Measurements from ENCODE around the gene CKAP2.
"Not testable (repeated sequence)": the region's sequence is repeated elsewhere in the genome, so short reads cannot be mapped to it uniquely, and the experiment has no call there.

The CKAP2 gene

DNA sequence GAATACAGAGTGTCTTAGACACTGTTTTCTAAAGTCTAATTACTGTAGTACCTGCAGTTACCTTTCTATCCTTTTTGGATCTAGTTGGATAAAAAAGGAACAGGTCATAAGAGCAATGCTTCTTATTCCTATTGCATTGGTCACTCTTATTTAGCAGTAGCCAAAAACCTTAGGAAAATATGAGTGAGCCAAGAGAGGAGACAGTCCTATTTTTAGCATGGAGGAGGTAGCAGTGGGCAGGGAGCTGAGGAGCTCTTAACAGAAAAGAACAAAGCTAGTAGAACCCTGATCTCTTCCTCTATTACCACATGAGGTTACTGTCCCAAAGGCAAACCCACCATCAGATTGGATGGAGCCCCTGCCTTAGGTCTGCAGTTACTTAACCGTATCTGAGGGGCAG, 50.6 kb downstream of the CKAP2 start:
- not testable (repeated sequence) for H3K4me3 ChIP-seq (ENCODE audit: low read depth in 1 of 2, low read length in 2 of 2); H3K27ac ChIP-seq (ENCODE audit: low read depth, low read length); H3K36me3 ChIP-seq (ENCODE audit: insufficient read depth, low read length); H3K9ac ChIP-seq (ENCODE audit: low read length); H3K27me3 ChIP-seq (ENCODE audit: control insufficient read depth in 1 of 2, insufficient read depth in 2 of 2, low read length in 2 of 2); H3K4me1 ChIP-seq (ENCODE audit: insufficient read depth, low read length); H3K9me3 ChIP-seq (ENCODE audit: low read length)

DNA sequence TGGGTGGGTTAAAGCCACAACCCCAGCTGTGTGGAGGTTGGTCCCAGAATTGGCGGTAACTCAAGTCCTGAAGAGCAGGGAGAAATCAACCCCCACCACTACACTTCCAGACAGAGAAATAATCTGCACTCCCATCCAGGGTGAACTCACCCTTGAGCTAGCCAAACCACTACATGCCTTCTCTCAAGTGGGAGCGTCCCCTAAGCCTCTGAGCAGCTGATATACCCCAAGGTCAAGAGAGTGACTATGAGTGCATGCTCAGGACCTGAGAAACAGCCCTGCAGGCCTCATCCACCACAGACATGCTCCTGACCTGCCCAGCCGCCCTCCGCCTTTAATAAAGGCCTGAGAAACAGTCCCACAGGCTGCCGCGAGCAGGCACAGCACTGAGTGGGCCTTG, 54.3 kb downstream of the CKAP2 start:
- H3K36me3 ChIP-seq (ENCODE audit: insufficient read depth, low read length); H3K4me3 ChIP-seq (ENCODE audit: low read depth in 1 of 2, low read length in 2 of 2); H3K9ac ChIP-seq (ENCODE audit: low read length); H3K9me3 ChIP-seq (ENCODE audit: low read length); H3K27me3 ChIP-seq (ENCODE audit: control insufficient read depth in 1 of 2, insufficient read depth in 2 of 2, low read length in 2 of 2); H3K4me1 ChIP-seq (ENCODE audit: insufficient read depth, low read length); H3K27ac ChIP-seq (ENCODE audit: low read depth, low read length): not testable (repeated sequence)

DNA sequence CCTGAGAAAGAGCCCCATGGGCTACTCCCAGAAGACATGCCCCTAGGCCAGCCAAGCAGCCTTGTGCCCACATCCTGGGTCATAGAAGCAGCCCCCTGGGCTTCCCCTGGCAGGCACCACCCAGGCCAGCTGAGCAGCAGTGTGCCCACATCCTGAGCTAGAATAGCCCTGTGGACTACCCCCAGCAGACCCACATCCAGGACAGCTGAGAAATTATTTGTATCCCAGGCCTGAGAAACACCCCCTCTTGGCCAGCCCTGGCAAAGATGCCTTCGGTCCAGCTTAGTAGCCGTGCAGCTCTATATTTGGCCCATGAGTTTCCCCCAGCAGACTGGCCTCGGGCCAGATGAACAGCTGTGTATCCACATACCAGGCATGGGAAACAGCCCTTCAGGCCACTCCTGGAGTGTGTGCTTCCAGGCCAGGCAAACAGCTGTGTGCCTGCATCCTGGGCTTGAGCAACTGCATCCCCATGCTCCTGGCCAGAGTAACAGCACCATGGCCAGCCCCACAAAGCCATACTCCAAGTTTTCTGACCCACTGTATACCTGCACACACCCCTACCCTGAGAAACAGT, 55.0 kb downstream of the CKAP2 start:
- not testable (repeated sequence) for H3K36me3 ChIP-seq (ENCODE audit: insufficient read depth, low read length); H3K27ac ChIP-seq (ENCODE audit: low read depth, low read length); H3K4me1 ChIP-seq (ENCODE audit: insufficient read depth, low read length); H3K27me3 ChIP-seq (ENCODE audit: control insufficient read depth in 1 of 2, insufficient read depth in 2 of 2, low read length in 2 of 2); H3K9ac ChIP-seq (ENCODE audit: low read length); H3K4me3 ChIP-seq (ENCODE audit: low read depth in 1 of 2, low read length in 2 of 2); H3K9me3 ChIP-seq (ENCODE audit: low read length)

DNA sequence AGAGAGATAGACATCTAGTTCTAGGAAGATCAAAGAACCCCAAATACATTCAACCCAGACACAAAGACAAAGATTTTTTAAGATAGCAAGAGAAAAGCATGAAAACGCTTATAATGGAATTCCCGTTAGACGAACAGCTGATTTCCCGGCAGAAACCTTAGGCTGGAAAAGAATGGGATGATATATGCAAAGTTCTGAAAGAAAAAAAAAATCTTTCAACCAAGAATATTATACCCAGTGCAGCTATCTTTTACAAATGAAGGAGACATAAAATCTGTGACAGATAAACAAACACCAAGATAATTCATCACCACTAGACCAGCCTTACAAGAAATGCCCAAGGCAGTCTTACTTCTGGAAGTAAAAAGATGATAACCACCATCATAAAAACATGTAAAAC, 56.3 kb downstream of the CKAP2 start:
- H3K27me3 ChIP-seq (ENCODE audit: control insufficient read depth in 1 of 2, insufficient read depth in 2 of 2, low read length in 2 of 2); H3K4me1 ChIP-seq (ENCODE audit: insufficient read depth, low read length); H3K36me3 ChIP-seq (ENCODE audit: insufficient read depth, low read length); H3K27ac ChIP-seq (ENCODE audit: low read depth, low read length); H3K4me3 ChIP-seq (ENCODE audit: low read depth in 1 of 2, low read length in 2 of 2); H3K9ac ChIP-seq (ENCODE audit: low read length); H3K9me3 ChIP-seq (ENCODE audit: low read length): not testable (repeated sequence)

DNA sequence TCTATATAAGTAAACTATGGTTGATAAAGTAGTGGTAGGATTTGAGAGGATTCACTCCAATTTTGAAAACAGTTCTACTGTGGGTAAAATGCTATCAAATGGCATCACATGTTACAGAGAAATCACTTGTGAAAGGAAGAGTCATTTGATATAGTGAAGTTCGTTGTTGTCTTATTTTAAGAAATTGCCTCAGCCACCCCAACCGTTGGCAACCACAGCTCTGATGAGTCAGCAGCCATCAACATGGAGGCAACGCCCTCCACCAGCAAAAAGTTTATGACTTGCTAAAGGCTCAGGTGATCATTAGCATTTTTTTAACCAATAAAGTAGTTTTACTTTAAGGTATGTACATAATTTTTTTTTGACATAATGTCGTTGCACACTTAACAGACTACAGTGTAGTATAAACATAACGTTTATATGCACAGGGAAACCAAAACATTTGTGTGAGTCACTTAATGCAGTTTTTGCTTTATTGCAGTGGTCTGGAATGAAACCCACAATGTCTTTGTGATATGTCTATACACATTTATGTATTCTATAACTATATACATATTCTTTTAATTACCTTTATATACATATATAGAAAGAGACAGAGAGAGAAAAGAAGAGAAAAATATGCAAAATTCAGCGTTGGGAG, 58.8 kb downstream of the CKAP2 start:
- not testable (repeated sequence) for H3K4me1 ChIP-seq (ENCODE audit: insufficient read depth, low read length); H3K4me3 ChIP-seq (ENCODE audit: low read depth in 1 of 2, low read length in 2 of 2); H3K9me3 ChIP-seq (ENCODE audit: low read length); H3K27me3 ChIP-seq (ENCODE audit: control insufficient read depth in 1 of 2, insufficient read depth in 2 of 2, low read length in 2 of 2); H3K27ac ChIP-seq (ENCODE audit: low read depth, low read length); H3K36me3 ChIP-seq (ENCODE audit: insufficient read depth, low read length); H3K9ac ChIP-seq (ENCODE audit: low read length)

DNA sequence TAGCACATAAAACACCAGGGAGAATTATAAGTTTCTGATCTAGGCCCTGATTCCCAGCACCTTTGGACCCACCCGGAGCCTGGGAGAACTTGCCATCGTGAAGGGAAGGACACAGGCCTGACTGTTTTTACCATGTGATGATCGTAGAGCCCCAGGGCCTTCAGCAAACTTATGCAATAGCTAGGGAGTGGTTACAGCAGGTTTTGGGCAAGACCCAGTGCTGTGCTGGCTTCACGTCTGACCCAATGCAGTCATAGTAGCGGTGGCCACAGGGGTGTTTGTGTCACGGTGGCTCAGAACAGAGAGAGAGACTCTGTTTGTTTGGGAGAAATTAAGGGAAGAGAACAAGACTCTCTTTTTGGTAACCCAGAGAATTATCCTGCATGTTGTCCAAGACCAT, 68.0 kb downstream of the CKAP2 start:
- H3K36me3 ChIP-seq (ENCODE audit: insufficient read depth, low read length); H3K4me3 ChIP-seq (ENCODE audit: low read depth in 1 of 2, low read length in 2 of 2); H3K9ac ChIP-seq (ENCODE audit: low read length); H3K27me3 ChIP-seq (ENCODE audit: control insufficient read depth in 1 of 2, insufficient read depth in 2 of 2, low read length in 2 of 2); H3K9me3 ChIP-seq (ENCODE audit: low read length); H3K4me1 ChIP-seq (ENCODE audit: insufficient read depth, low read length); H3K27ac ChIP-seq (ENCODE audit: low read depth, low read length): not testable (repeated sequence)

All from muscle layer of colon (tissue), 2 donors.